SK-N-SH (cell line): ENCODE data around the gene CLCN5. TPM values are rescaled to one million over a fixed set of nuclear protein-coding genes. Genes with fewer than 3 reads are reported as not detected.

Experiments
- CTCF ChIA-PET: fragments of 300-600, 350-600 bp; formaldehyde crosslinking; extraction: SDS; loops from one replicate; lab custom pipeline; 2021; lab: Yijun Ruan, JAX
- POLR2A ChIA-PET: fragments of 350-600 bp; sonication (Branson Sonifier 250); formaldehyde crosslinking; extraction: SDS; loops from one replicate; lab custom pipeline; 2020; ENCODE audit warnings: antibody characterized with exemption, inconsistent platforms; lab: Yijun Ruan, JAX
- DNase-seq: peaks from one replicate; pipeline ENCODE4 v3.0.0; 2012
- H2AFZ ChIP-seq: fragments of 200-600 bp; sonication (generic); 2 replicates; pipeline ENCODE4 v1.8.1; 2016; ENCODE audit warnings: antibody characterized with exemption, mild to moderate bottlenecking, low read depth
- H3F3A ChIP-seq: fragments of 200-600 bp; sonication (generic); replicated peaks from 2 replicates; pipeline ENCODE3; 2016; ENCODE audit warnings: antibody characterized with exemption, mild to moderate bottlenecking; ENCODE audit not compliant: insufficient read depth
- H3K27ac ChIP-seq, 2 experiments: fragments of 200-500 bp in 1 of 2; fragments of 200-600 bp in 1 of 2; sonication (Bioruptor generic) in 1 of 2; sonication (generic), shearing (Covaris generic) in 1 of 2; 2 replicates each; pipeline versions ENCODE4 v1.5.1 to v1.6.1; 2014 to 2016; ENCODE audit warnings: low read depth in 2 of 2, inconsistent platforms in 1 of 2, low read length in 1 of 2, mild to moderate bottlenecking in 1 of 2, mixed read lengths in 1 of 2
- H3K27me3 ChIP-seq: fragments of 200-600 bp; sonication (generic), shearing (Covaris generic); 2 replicates; pipeline ENCODE4 v1.6.1; 2016; ENCODE audit warnings: mixed run types; ENCODE audit not compliant: insufficient read depth
- H3K36me3 ChIP-seq, 2 experiments: fragments of 200-500 bp in 1 of 2; fragments of 200-600 bp in 1 of 2; sonication (Bioruptor generic) in 1 of 2; sonication (generic) in 1 of 2; replicated peaks in 1 of 2; 2 replicates each; pipeline versions ENCODE3 to v1.5.1; 2014 to 2016; ENCODE audit warnings: low read length in 1 of 2, mild to moderate bottlenecking in 1 of 2; ENCODE audit not compliant: insufficient read depth in 2 of 2, control insufficient read depth in 1 of 2
- H3K4me1 ChIP-seq, 2 experiments: fragments of 200-500 bp in 1 of 2; fragments of 200-600 bp in 1 of 2; sonication (Bioruptor generic) in 1 of 2; sonication (generic), shearing (Covaris generic) in 1 of 2; 2 replicates each; pipeline versions ENCODE4 v1.5.1 to v1.6.1; 2014 to 2016; ENCODE audit warnings: low read depth in 1 of 2, low read length in 1 of 2, mixed run types in 1 of 2; ENCODE audit not compliant: insufficient read depth in 2 of 2, control insufficient read depth in 1 of 2
- H3K4me2 ChIP-seq: fragments of 200-600 bp; sonication (generic), shearing (Covaris generic); 2 replicates; pipeline ENCODE4 v1.6.1; 2017; ENCODE audit warnings: mixed run types
- H3K4me3 ChIP-seq, 2 experiments: fragments of 200-500 bp in 1 of 2; fragments of 200-600 bp in 1 of 2; sonication (Bioruptor generic) in 1 of 2; sonication (generic), shearing (Covaris generic) in 1 of 2; 2 replicates each; pipeline versions ENCODE4 v1.5.1 to v1.8.1; 2014 to 2016; ENCODE audit warnings: low read depth in 2 of 2, inconsistent platforms in 1 of 2, low read length in 1 of 2, mild to moderate bottlenecking in 1 of 2, mixed read lengths in 1 of 2, moderate library complexity in 1 of 2
- H3K79me2 ChIP-seq: fragments of 200-600 bp; sonication (generic); 2 replicates; pipeline ENCODE4 v1.8.1; 2017; ENCODE audit warnings: mild to moderate bottlenecking; ENCODE audit not compliant: insufficient read depth
- H3K9ac ChIP-seq: fragments of 200-600 bp; sonication (generic); 2 replicates; pipeline ENCODE4 v1.6.1; 2017; ENCODE audit warnings: mixed run types
- H3K9me2 ChIP-seq: fragments of 200-600 bp; sonication (generic); 2 replicates; pipeline ENCODE4 v1.6.1; 2017; ENCODE audit warnings: mixed run types
- H3K9me3 ChIP-seq: fragments of 200-600 bp; sonication (generic); 2 replicates; pipeline ENCODE4 v1.6.1; 2017; ENCODE audit warnings: mixed run types, mild to moderate bottlenecking, moderate library complexity
- H4K20me1 ChIP-seq: fragments of 200-600 bp; sonication (generic); 2 replicates; pipeline ENCODE4 v1.6.1; 2017; ENCODE audit warnings: mild to moderate bottlenecking, mixed run types; ENCODE audit not compliant: insufficient read depth
- CTCF ChIP-seq: fragments of 200-600 bp; sonication (generic); IDR thresholded peaks from 2 replicates; pipeline ENCODE4 v1.6.1; 2017; ENCODE audit warnings: antibody characterized with exemption, mild to moderate bottlenecking, moderate library complexity
- EP300 ChIP-seq, 2 experiments: IDR thresholded peaks; 2 replicates each; pipeline versions ENCODE4 v1.4.0 to v1.6.1; 2012; ENCODE audit warnings: borderline replicate concordance in 1 of 2, low read depth in 1 of 2, low read length in 1 of 2
- EZH2phosphoT487 ChIP-seq: fragments of 200-600 bp; sonication (generic); IDR thresholded peaks from 2 replicates; pipeline ENCODE4 v1.6.1; 2017; ENCODE audit warnings: low read depth, mixed run types, mild to moderate bottlenecking, antibody characterized with exemption, moderate library complexity, borderline replicate concordance
- FOXJ3 ChIP-seq: sonication (generic); formaldehyde crosslinking; IDR thresholded peaks from 2 replicates; pipeline ENCODE4 v1.5.1; 2020; ENCODE audit warnings: mild to moderate bottlenecking, missing genetic modification reagents
- MAX ChIP-seq: IDR thresholded peaks from 2 replicates; pipeline ENCODE4 v1.4.0; 2012; ENCODE audit warnings: low read depth
- MXI1 ChIP-seq: IDR thresholded peaks from 2 replicates; pipeline ENCODE4 v1.6.1; 2012; ENCODE audit warnings: mild to moderate bottlenecking, low read depth, low read length, improper control_type of control experiment
- NFIC ChIP-seq: IDR thresholded peaks from 2 replicates; pipeline ENCODE4 v1.4.0; 2012; ENCODE audit warnings: borderline replicate concordance
- NRF1 ChIP-seq: IDR thresholded peaks from 2 replicates; pipeline ENCODE4 v1.6.1; 2012; ENCODE audit warnings: low read depth, mild to moderate bottlenecking, low read length
- POLR2AphosphoS5 ChIP-seq: IDR thresholded peaks from 2 replicates; pipeline ENCODE4 v1.6.1; 2012; ENCODE audit warnings: low read depth, low read length
- RAD21 ChIP-seq: IDR thresholded peaks from 2 replicates; pipeline ENCODE4 v1.6.1; 2012; ENCODE audit warnings: mild to moderate bottlenecking, low read length
- RCOR1 ChIP-seq: fragments of 150-350 bp; IDR thresholded peaks from 2 replicates; pipeline ENCODE4 v1.6.1; 2017; ENCODE audit warnings: antibody characterized with exemption, low read length
- RFX5 ChIP-seq: IDR thresholded peaks from 2 replicates; pipeline ENCODE4 v1.6.1; 2012; ENCODE audit warnings: mild to moderate bottlenecking, improper control_type of control experiment, low read length
- RXRA ChIP-seq: IDR thresholded peaks from 2 replicates; pipeline ENCODE4 v1.4.0; 2012; ENCODE audit warnings: low read depth, mild to moderate bottlenecking, borderline replicate concordance
- SMC3 ChIP-seq: IDR thresholded peaks from 2 replicates; pipeline ENCODE4 v1.6.1; 2012; ENCODE audit warnings: low read depth, low read length, improper control_type of control experiment
- TAF1 ChIP-seq: IDR thresholded peaks from 2 replicates; pipeline ENCODE4 v1.6.1; 2012; ENCODE audit warnings: low read depth, mild to moderate bottlenecking, low read length, moderate library complexity, borderline replicate concordance
- TCF12 ChIP-seq: IDR thresholded peaks from 2 replicates; pipeline ENCODE4 v1.4.0; 2012
- TEAD4 ChIP-seq: IDR thresholded peaks from 2 replicates; pipeline ENCODE4 v1.4.0; 2012; ENCODE audit warnings: mild to moderate bottlenecking, borderline replicate concordance; ENCODE audit not compliant: insufficient read depth
- USF1 ChIP-seq: IDR thresholded peaks from 2 replicates; pipeline ENCODE4 v1.4.0; 2012; ENCODE audit warnings: low read depth, borderline replicate concordance
- WGBS: methylation state at CpG from one replicate; pipeline ENCODE4 v1.1.6; 2017; ENCODE audit warnings: low lambda C conversion rate; 5-methylcytosine and 5-hydroxymethylcytosine counted together
- polyA plus RNA-seq, 3 experiments: library from polyadenylated mRNA; depleted of rRNA; stranded (reverse); fragments of >200 nt; gene quantifications; 2 replicates each; pipeline ENCODE4 v1.2.3, GENCODE V29; 2012

The CLCN5 gene
- polyA plus RNA-seq, 1 of the 3 experiments (the other 2 are of a cell fraction): 1.7 TPM

GRCh38 chrX:49912861-49913260 lies 9.5 kb upstream of the CLCN5 start (continued):
- TF ChIP-seq NRF1 (no peak), EZH2phosphoT487 (no peak), MXI1 (no peak)

GRCh38 chrX:49915361-49916222 lies 6.8 kb upstream of the CLCN5 start:
- Histone ChIP-seq H3K27me3 (no peaks in the 10 kb centered on the region; the same call in 1 of the 2 replicates), H3K4me2 (no peak overlapping the region), H4K20me1 (no peaks in the 10 kb centered on the region), H3K4me1 (no peaks in the 10 kb centered on the region), H3K9me2 (no peaks in the 10 kb centered on the region), H3K9me3 (no peaks in the 10 kb centered on the region), H3F3A (no peaks in the 10 kb centered on the region), H3K27ac (no peak overlapping the region), H3K36me3 (no peaks in the 10 kb centered on the region)
- CTCF ChIA-PET: interaction anchor here (0.6 to 2.4 kb wide), 32 partner anchors 9 to 664 kb away, joined by 3 to 31 read pairs (median 3); partner anchors contain the start of genes CCNB3 and USP27X
- WGBS: 12% methylated on average over 8 of the region's 8 CpGs
- peak; percentile 44 for DNase-seq
- TF ChIP-seq NRF1 (no peak), CTCF (peak; percentile 96), SMC3 (peak; percentile 77), RAD21 (peak; percentile 87), MAX (no peak)
- TF ChIP-seq, all 33 proteins: peak for 3
- H2AFZ ChIP-seq: no peak overlapping the region; the same call in 1 of the 2 replicates
- POLR2A ChIA-PET: no interaction called here
- no peaks in the 10 kb centered on the region for H3K79me2 ChIP-seq
- no peak overlapping the region for H3K9ac ChIP-seq
- H3K4me3 ChIP-seq: no peak overlapping the region

- no peaks in the 10 kb centered on the region for H3K36me3 ChIP-seq
- H3F3A ChIP-seq: no peaks in the 10 kb centered on the region
- CTCF ChIA-PET: interaction anchor here (0.6 to 4.7 kb wide), 25 partner anchors 9 to 659 kb away, joined by 3 to 18 read pairs (median 4); partner anchors contain the start of gene USP27X
- H3K27ac ChIP-seq: no peak overlapping the region
- H3K9me3 ChIP-seq: no peaks in the 10 kb centered on the region
- POLR2A ChIA-PET: no interaction called here
- H3K4me2 ChIP-seq: no peak overlapping the region
- no peaks in the 10 kb centered on the region for H3K27me3 ChIP-seq
- no peaks in the 10 kb centered on the region for H3K9me2 ChIP-seq
- H3K9ac ChIP-seq: no peak overlapping the region
- DNase-seq: peak; percentile 56
- H3K4me1 ChIP-seq: no peaks in the 10 kb centered on the region; a peak in 1 of 4 replicates
- H3K79me2 ChIP-seq: no peaks in the 10 kb centered on the region
- no peak overlapping the region for H2AFZ ChIP-seq
- 7% methylated on average over 8 of the region's 8 CpGs for WGBS
- no peaks in the 10 kb centered on the region for H4K20me1 ChIP-seq
- no peak for TF ChIP-seq POLR2AphosphoS5
- no peak for TF ChIP-seq TAF1
- TF ChIP-seq CTCF: peak; percentile 81
- no peak for TF ChIP-seq FOXJ3 (CRISPR knock-in tag)
- TF ChIP-seq SMC3: peak; percentile 20
- no peak for TF ChIP-seq RCOR1
- TF ChIP-seq EP300 (IDR thresholded peaks at IDR 0.05; ENCODE audit: borderline replicate concordance in 1 of 2, low read depth in 1 of 2, low read length in 1 of 2): no peak
- peak; percentile 53 for TF ChIP-seq RAD21
- TF ChIP-seq NFIC: no peak
- no peak for TF ChIP-seq EZH2phosphoT487
- TF ChIP-seq RXRA: no peak
- TF ChIP-seq USF1: no peak
- no peak for TF ChIP-seq TCF12
- no peak for TF ChIP-seq TEAD4
- TF ChIP-seq RFX5: no peak
- TF ChIP-seq, all 33 proteins: peak for 3
- no peak overlapping the region; a peak in 1 of 4 replicates for H3K4me3 ChIP-seq
Observed at GRCh38 chrX:49919617-49920016, 2.8 kb upstream of the CLCN5 start.
